WTC11 (cell line): ENCODE results near the gene SPOP. TPM values are rescaled to one million over a fixed set of nuclear protein-coding genes. Genes with fewer than 3 reads are reported as not detected.

ENCODE experiments used
- ATAC-seq: fragments of 200-7000 bp; cut with Tn5 transposase; 2 replicates; pipeline ENCODE4 v1.10.0; 2021; ENCODE audit warnings: mild to moderate bottlenecking, moderate library complexity
- CTCF ChIA-PET: fragments of 300-600 bp; sonication (Branson Sonifier 250); formaldehyde crosslinking; loops from one replicate; lab custom pipeline; 2021; ENCODE audit warnings: antibody characterized with exemption; lab: Charles Lee
- POLR2A ChIA-PET: fragments of 350-600 bp; sonication (Branson Sonifier 250); formaldehyde crosslinking; loops from one replicate; lab custom pipeline; 2021; ENCODE audit warnings: antibody characterized with exemption; lab: Charles Lee
- DNase-seq: peaks from one replicate; pipeline ENCODE4 v3.0.0; 2021; ENCODE audit warnings: low spot score
- H3K27ac Mint-ChIP-seq: 2 replicates; pipeline ENCODE4 v1.8.0; 2021; ENCODE audit warnings: mixed read lengths
- H3K27me3 Mint-ChIP-seq: 2 replicates; pipeline ENCODE4 v1.8.0; 2021; ENCODE audit warnings: low read depth, mild to moderate bottlenecking, moderate library complexity, mixed read lengths
- H3K36me3 Mint-ChIP-seq: 2 replicates; pipeline ENCODE4 v1.8.0; 2021; ENCODE audit warnings: mixed read lengths
- H3K4me1 Mint-ChIP-seq: 2 replicates; pipeline ENCODE4 v1.8.0; 2022; ENCODE audit warnings: mixed read lengths
- H3K4me3 Mint-ChIP-seq: 2 replicates; pipeline ENCODE4 v1.8.0; 2021; ENCODE audit warnings: mild to moderate bottlenecking, moderate library complexity, mixed read lengths
- H3K9me3 Mint-ChIP-seq: 2 replicates; pipeline ENCODE4 v1.8.0; 2021; ENCODE audit warnings: mixed read lengths
- CBFB ChIP-seq: sonication (generic); formaldehyde crosslinking; IDR thresholded peaks from 2 replicates; pipeline ENCODE4 v1.8.1; 2022; ENCODE audit warnings: mild to moderate bottlenecking, low read depth, missing genetic modification reagents
- ESRRA ChIP-seq: sonication (generic); formaldehyde crosslinking; IDR thresholded peaks from 2 replicates; pipeline ENCODE4 v1.8.1; 2022; ENCODE audit warnings: mild to moderate bottlenecking, missing genetic modification reagents, borderline replicate concordance
- KAT7 ChIP-seq: sonication (generic); formaldehyde crosslinking; IDR thresholded peaks from 2 replicates; pipeline ENCODE4 v1.8.1; 2023; ENCODE audit warnings: missing genetic modification reagents, mild to moderate bottlenecking, borderline replicate concordance
- MXD4 ChIP-seq: fragments of 250-450 bp; sonication (Bioruptor Pico); IDR thresholded peaks from 2 replicates; pipeline ENCODE4 v1.8.0; 2021; ENCODE audit warnings: mild to moderate bottlenecking, moderate library complexity, borderline replicate concordance
- NFE2L1 ChIP-seq: sonication (generic); formaldehyde crosslinking; IDR thresholded peaks from 2 replicates; pipeline ENCODE4 v1.8.1; 2023; ENCODE audit warnings: missing genetic modification reagents
- NFYB ChIP-seq: sonication (generic); formaldehyde crosslinking; conservative IDR thresholded peaks from 2 replicates; pipeline ENCODE4 v1.8.0; 2022; ENCODE audit warnings: low read depth, missing genetic modification reagents
- OVOL2 ChIP-seq: fragments of 250-450 bp; sonication (Bioruptor Pico); IDR thresholded peaks from 2 replicates; pipeline ENCODE4 v1.9.0; 2021; ENCODE audit warnings: mild to moderate bottlenecking, borderline replicate concordance
- SOX15 ChIP-seq: fragments of 250-450 bp; sonication (Bioruptor Pico); IDR thresholded peaks from 2 replicates; pipeline ENCODE4 v1.9.0; 2021; ENCODE audit warnings: mild to moderate bottlenecking
- TEAD1 ChIP-seq: sonication (generic); formaldehyde crosslinking; IDR thresholded peaks from 2 replicates; pipeline ENCODE4 v1.8.0; 2022; ENCODE audit warnings: mild to moderate bottlenecking, missing genetic modification reagents
- ZBTB21 ChIP-seq: sonication (generic); formaldehyde crosslinking; IDR thresholded peaks from 2 replicates; pipeline ENCODE4 v1.8.1; 2023; ENCODE audit warnings: mild to moderate bottlenecking, missing genetic modification reagents, borderline replicate concordance
- ZNF138 ChIP-seq: sonication (generic); formaldehyde crosslinking; conservative IDR thresholded peaks from 2 replicates; pipeline ENCODE4 v1.8.1; 2022; ENCODE audit warnings: mild to moderate bottlenecking, moderate library complexity, missing genetic modification reagents
- ZNF232 ChIP-seq: sonication (generic); formaldehyde crosslinking; IDR thresholded peaks from 2 replicates; pipeline ENCODE4 v1.8.0; 2022; ENCODE audit warnings: mild to moderate bottlenecking, missing genetic modification reagents
- ZNF416 ChIP-seq: fragments of 250-450 bp; sonication (Bioruptor Pico); IDR thresholded peaks from 2 replicates; pipeline ENCODE4 v1.9.0; 2021; ENCODE audit warnings: mild to moderate bottlenecking, inconsistent platforms
- total RNA-seq: library from RNA; stranded (reverse); gene quantifications from 3 replicates; pipeline ENCODE4 v1.2.3, GENCODE V29; 2021
- TF ChIP-seq, protein P1 (sequence below): sonication (generic); formaldehyde crosslinking; IDR thresholded peaks from 2 replicates; pipeline ENCODE4 v1.8.1; 2023; ENCODE audit warnings: mild to moderate bottlenecking, missing genetic modification reagents
- TF ChIP-seq, protein P2 (sequence below): sonication (generic); formaldehyde crosslinking; IDR thresholded peaks from 2 replicates; pipeline ENCODE4 v1.8.1; 2023; ENCODE audit warnings: mild to moderate bottlenecking, moderate library complexity, missing genetic modification reagents
- TF ChIP-seq, protein P3 (sequence below): sonication (generic); formaldehyde crosslinking; IDR thresholded peaks from 2 replicates; pipeline ENCODE4 v1.8.1; 2022; ENCODE audit warnings: missing genetic modification reagents, borderline replicate concordance
- TF ChIP-seq, protein P4 (sequence below): sonication (generic); formaldehyde crosslinking; IDR thresholded peaks from 2 replicates; pipeline ENCODE4 v1.8.1; 2023; ENCODE audit warnings: mild to moderate bottlenecking, missing genetic modification reagents, borderline replicate concordance
- TF ChIP-seq, protein P5 (sequence below): fragments of 250-450 bp; sonication (Bioruptor Pico); conservative IDR thresholded peaks from 2 replicates; pipeline ENCODE4 v1.9.0; 2021; ENCODE audit warnings: mild to moderate bottlenecking

Gene SPOP
- total RNA-seq, 1 experiment from 2014 or later = 19.2 TPM

DNA sequence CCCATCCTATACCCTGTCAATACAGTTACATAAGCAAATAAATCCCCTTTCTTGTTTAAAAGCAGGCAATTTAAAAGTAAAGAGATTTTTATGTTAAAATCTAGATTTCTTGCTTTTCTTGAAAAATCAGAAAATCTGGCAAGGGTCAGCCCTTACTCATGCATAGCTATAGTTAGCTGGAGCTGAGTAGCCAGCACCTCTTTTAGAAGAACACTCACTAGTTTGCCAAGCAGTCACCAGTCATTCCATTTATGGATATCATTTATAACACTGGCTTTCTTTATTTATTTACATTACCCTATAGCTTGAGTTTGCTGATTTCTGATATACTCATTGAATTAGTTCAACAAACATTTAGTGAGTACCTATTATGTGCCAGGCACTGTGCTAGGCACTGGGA, 56.5 kb downstream of the SPOP start:
- DNase-seq = no peak
- Mint-ChIP-seq H3K27me3 (no peaks in the 10 kb centered on the region), H3K4me3 (no peak overlapping the region), H3K36me3 (peaks cover 32% of the 10 kb centered on the region), H3K4me1 (no peaks in the 10 kb centered on the region), H3K9me3 (no peaks in the 10 kb centered on the region), H3K27ac (no peak overlapping the region)
- no peak for ATAC-seq
- CTCF ChIA-PET = no interaction called here
- TF ChIP-seq SOX15 (CRISPR knock-in tag) (no peak), KAT7 (CRISPR knock-in tag) (no peak)
- TF ChIP-seq, protein P1, sequence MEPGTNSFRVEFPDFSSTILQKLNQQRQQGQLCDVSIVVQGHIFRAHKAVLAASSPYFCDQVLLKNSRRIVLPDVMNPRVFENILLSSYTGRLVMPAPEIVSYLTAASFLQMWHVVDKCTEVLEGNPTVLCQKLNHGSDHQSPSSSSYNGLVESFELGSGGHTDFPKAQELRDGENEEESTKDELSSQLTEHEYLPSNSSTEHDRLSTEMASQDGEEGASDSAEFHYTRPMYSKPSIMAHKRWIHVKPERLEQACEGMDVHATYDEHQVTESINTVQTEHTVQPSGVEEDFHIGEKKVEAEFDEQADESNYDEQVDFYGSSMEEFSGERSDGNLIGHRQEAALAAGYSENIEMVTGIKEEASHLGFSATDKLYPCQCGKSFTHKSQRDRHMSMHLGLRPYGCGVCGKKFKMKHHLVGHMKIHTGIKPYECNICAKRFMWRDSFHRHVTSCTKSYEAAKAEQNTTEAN = no peak
- POLR2A ChIA-PET = no interaction called here

DNA sequence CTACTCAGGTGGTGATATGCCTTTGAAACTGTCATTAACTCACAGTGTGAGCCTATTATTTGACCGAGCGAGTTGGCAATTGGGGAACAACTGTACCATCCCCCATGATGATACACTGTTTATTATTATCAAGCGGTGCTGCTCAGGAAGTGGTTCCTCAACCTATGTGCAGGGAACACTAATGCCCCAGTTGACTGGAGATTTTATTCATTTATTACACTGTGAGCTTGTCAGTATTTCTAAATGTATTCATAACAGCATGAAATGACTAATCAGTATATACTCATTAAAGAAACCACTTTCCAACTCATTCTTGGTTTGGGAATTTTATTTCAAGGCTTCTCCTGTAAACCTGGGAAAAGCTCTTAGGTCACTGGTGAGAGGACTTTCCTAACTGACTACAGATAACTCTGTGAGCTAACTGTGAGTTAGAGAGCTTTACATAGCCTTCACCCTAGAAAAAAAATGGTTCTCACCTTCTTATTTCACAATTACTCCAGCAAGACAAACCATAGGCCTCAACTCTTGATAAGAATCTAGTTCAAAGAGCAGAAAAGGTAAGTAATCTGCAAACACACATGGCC, 59.8 kb downstream of the SPOP start:
- TF ChIP-seq ZBTB21 (CRISPR knock-in tag) (no peak), ZNF232 (no peak), CBFB (CRISPR knock-in tag) (no peak), ESRRA (CRISPR knock-in tag) (no peak), MXD4 (no peak)
- TF ChIP-seq, protein P2, sequence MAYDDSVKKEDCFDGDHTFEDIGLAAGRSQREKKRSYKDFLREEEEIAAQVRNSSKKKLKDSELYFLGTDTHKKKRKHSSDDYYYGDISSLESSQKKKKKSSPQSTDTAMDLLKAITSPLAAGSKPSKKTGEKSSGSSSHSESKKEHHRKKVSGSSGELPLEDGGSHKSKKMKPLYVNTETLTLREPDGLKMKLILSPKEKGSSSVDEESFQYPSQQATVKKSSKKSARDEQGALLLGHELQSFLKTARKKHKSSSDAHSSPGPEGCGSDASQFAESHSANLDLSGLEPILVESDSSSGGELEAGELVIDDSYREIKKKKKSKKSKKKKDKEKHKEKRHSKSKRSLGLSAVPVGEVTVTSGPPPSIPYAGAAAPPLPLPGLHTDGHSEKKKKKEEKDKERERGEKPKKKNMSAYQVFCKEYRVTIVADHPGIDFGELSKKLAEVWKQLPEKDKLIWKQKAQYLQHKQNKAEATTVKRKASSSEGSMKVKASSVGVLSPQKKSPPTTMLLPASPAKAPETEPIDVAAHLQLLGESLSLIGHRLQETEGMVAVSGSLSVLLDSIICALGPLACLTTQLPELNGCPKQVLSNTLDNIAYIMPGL = no peak
- no peaks in the 10 kb centered on the region for H3K9me3 Mint-ChIP-seq
- DNase-seq (no peak), ATAC-seq (no peak)
- no peak overlapping the region for H3K27ac Mint-ChIP-seq
- H3K4me3 Mint-ChIP-seq = no peak overlapping the region
- POLR2A ChIA-PET = no interaction called here
- H3K36me3 Mint-ChIP-seq = peaks cover 38% of the 10 kb centered on the region
- CTCF ChIA-PET = interaction anchor here (1.4 kb wide), 1 partner anchor 42 kb away, joined by 3 read pairs; no protein-coding TSS in a partner anchor
- H3K27me3 Mint-ChIP-seq = no peaks in the 10 kb centered on the region
- H3K4me1 Mint-ChIP-seq = no peaks in the 10 kb centered on the region

DNA sequence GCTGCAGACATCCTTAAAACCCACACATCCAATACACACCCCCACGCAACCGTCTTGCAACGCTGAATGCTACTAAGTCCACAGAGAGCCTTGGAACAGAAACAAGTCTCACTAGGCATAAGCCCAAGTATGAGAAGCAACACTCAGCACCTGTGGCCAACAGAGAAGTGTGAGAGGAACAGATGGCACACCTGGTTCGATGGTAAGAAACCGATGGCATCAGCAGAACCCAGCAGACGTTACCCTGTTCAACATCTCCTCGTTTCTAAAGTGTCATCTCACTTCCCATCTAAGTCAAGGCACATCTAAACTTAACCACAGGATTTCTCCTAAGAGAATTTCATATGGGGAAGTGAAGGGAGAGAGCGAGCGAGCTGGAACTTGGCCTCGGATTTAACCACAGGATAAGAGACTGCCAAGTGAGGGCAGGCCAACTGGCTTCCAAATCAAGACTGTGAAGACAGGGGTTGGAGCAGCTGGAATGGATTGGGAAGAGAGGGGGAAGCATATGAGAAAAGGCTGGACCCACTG, 61.2 kb downstream of the SPOP start:
- peaks cover 29% of the 10 kb centered on the region for H3K36me3 Mint-ChIP-seq
- ChIA-PET POLR2A (no interaction called here), CTCF (no interaction called here)
- DNase-seq (no peak), ATAC-seq (no peak)
- peak overlapping the region; percentile 25; the same call in 1 of the 2 replicates for H3K27ac Mint-ChIP-seq
- H3K9me3 Mint-ChIP-seq = no peaks in the 10 kb centered on the region
- no peaks in the 10 kb centered on the region for H3K27me3 Mint-ChIP-seq
- H3K4me1 Mint-ChIP-seq = no peaks in the 10 kb centered on the region
- H3K4me3 Mint-ChIP-seq = no peak overlapping the region
- TF ChIP-seq, protein P3, sequence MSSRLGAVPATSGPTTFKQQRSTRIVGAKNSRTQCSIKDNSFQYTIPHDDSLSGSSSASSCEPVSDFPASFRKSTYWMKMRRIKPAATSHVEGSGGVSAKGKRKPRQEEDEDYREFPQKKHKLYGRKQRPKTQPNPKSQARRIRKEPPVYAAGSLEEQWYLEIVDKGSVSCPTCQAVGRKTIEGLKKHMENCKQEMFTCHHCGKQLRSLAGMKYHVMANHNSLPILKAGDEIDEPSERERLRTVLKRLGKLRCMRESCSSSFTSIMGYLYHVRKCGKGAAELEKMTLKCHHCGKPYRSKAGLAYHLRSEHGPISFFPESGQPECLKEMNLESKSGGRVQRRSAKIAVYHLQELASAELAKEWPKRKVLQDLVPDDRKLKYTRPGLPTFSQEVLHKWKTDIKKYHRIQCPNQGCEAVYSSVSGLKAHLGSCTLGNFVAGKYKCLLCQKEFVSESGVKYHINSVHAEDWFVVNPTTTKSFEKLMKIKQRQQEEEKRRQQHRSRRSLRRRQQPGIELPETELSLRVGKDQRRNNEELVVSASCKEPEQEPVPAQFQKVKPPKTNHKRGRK = no peak
- TF ChIP-seq NFYB (CRISPR knock-in tag) (no peak), ZNF416 (CRISPR knock-in tag) (no peak), ZNF138 (CRISPR knock-in tag) (no peak), CBFB (CRISPR knock-in tag) (no peak), OVOL2 (no peak), ZNF232 (no peak), NFE2L1 (CRISPR knock-in tag) (no peak), TEAD1 (CRISPR knock-in tag) (no peak), ESRRA (CRISPR knock-in tag) (no peak)
- TF ChIP-seq, protein P4, sequence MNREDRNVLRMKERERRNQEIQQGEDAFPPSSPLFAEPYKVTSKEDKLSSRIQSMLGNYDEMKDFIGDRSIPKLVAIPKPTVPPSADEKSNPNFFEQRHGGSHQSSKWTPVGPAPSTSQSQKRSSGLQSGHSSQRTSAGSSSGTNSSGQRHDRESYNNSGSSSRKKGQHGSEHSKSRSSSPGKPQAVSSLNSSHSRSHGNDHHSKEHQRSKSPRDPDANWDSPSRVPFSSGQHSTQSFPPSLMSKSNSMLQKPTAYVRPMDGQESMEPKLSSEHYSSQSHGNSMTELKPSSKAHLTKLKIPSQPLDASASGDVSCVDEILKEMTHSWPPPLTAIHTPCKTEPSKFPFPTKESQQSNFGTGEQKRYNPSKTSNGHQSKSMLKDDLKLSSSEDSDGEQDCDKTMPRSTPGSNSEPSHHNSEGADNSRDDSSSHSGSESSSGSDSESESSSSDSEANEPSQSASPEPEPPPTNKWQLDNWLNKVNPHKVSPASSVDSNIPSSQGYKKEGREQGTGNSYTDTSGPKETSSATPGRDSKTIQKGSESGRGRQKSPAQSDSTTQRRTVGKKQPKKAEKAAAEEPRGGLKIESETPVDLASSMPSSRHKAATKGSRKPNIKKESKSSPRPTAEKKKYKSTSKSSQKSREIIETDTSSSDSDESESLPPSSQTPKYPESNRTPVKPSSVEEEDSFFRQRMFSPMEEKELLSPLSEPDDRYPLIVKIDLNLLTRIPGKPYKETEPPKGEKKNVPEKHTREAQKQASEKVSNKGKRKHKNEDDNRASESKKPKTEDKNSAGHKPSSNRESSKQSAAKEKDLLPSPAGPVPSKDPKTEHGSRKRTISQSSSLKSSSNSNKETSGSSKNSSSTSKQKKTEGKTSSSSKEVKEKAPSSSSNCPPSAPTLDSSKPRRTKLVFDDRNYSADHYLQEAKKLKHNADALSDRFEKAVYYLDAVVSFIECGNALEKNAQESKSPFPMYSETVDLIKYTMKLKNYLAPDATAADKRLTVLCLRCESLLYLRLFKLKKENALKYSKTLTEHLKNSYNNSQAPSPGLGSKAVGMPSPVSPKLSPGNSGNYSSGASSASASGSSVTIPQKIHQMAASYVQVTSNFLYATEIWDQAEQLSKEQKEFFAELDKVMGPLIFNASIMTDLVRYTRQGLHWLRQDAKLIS (CRISPR knock-in tag) = no peak
- TF ChIP-seq, protein P5, sequence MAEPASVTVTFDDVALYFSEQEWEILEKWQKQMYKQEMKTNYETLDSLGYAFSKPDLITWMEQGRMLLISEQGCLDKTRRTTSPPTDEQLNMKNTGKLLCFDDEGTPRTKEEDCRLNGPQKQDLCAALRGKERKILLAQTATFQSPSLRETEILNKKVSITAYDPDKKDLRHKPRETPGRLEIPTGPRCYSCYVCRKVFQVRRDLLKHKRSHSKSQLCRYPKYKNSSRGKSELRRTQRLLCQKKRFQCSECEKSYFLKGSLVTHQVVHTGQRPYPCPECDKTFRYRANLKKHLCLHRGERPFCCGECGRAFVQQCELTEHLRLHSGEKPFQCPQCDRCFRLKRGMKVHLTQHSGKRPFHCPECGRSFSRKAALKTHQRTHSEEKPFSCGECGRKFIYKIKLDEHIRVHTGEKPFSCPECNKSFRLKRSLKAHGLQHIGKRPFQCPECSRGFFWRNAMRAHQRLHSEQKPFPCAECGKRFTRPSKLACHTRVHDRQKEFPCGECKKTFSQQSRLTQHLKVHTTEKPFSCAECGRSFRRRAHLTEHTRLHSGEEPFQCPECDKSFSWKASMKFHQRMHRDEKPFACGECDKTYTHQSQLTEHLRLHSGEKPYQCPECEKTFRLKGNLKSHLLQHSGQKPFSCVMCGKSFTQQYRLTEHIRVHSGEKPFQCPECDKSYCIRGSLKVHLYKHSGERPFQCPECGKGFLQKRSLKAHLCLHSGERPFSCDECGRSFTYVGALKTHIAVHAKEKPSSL = no peak
- TF ChIP-seq, protein P2 = no peak
